GM19468 (cell line): Measurements from ENCODE around the gene LONP2.
"Not testable (repeated sequence)": the region's sequence is repeated elsewhere in the genome, so short reads cannot be mapped to it uniquely, and the experiment has no call there.

Experiments
- ATAC-seq: cut with Tn5 transposase; IDR thresholded peaks from one replicate; pipeline ENCODE4 v1.9.1; 2021; ENCODE audit warnings: mild to moderate bottlenecking, moderate library complexity, moderate number of reproducible peaks; ENCODE audit not compliant: unreplicated experiment; ENCODE audit errors: extremely low read depth

LONP2 gene

GRCh38 chr16:48330189-48330840 is 86.2 kb downstream of the LONP2 start:
- no peak for ATAC-seq

DNA sequence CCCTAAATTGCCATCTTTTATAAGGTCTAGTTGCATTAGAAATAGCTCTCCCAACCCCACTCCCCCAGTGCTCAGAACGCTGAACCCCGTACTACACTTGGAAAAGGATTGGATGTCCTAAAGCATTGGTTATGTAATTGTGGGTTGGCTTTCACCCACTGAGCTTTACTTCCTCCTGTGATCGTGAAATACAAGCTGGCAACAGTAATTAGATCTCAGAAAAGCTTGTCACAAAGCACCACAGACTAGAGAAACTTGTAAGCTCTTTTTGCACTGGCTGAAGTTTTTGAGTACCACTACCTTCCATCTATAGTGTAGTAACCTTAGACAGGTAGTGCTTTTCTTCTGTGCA is 86.7 kb downstream of the LONP2 start:
- no peak for ATAC-seq

GRCh38 chr16:48332978-48333377 is 88.9 kb downstream of the LONP2 start:
- ATAC-seq: no peak

GRCh38 chr16:48334325-48334724 is 90.2 kb downstream of the LONP2 start:
- no peak for ATAC-seq

GRCh38 chr16:48335961-48336360 is 91.9 kb downstream of the LONP2 start:
- no peak for ATAC-seq

- ATAC-seq: no peak
These were observed 96.0 kb downstream of the LONP2 start for GRCh38 chr16:48340054-48340453.

- ATAC-seq: no peak
These were observed 98.5 kb downstream of the LONP2 start for GRCh38 chr16:48342591-48342990.

GRCh38 chr16:48347191-48347865 is 103.2 kb downstream of the LONP2 start:
- ATAC-seq: no peak

DNA sequence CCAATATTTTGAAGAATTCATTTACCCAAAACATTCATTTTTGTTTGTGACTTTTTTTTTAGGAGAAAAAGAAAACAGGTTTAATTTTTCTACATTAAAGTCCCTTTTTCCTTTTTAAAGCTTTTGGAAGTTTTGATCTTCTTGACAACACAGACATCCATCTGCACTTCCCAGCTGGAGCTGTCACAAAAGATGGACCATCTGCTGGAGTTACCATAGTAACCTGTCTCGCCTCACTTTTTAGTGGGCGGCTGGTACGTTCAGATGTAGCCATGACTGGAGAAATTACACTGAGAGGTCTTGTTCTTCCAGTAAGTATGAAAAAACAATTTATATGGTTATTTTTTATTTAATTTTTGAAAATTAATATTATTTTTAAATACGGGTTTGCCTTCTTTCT is 103.9 kb downstream of the LONP2 start:
- ATAC-seq: no peak

GRCh38 chr16:48350736-48351135 is 106.6 kb downstream of the LONP2 start:
- ATAC-seq: no peak

- ATAC-seq: no peak
These were observed 108.7 kb downstream of the LONP2 start for GRCh38 chr16:48352648-48353390.

DNA sequence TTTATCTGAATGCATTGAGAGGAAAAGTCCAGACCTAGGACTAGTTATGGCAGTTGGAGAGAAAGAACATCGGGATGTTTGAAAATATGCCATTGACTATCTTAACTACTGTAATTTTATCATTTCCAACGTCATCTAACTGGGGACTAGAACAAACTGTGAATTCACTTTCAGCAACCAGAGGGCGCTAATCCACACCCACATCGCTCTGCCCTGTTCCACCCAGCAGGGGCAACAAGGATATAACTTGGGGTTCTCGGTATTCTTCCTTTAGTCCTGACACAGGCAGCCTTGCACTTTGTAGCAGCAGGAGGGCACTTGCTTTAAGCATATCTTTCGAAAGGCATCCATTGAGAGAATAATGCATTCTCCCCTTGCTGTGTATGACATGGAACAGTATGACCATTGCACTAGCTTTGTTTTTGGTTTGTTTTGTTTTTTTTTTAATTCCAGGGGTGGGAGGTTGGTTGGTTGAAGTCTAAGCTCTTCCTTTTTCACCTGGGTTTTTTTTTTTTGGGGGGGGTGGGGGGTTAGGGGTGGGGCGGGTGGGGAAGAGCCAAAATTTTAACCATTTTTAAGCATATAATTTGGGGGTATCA is 109.6 kb downstream of the LONP2 start:
- ATAC-seq: no peak

DNA sequence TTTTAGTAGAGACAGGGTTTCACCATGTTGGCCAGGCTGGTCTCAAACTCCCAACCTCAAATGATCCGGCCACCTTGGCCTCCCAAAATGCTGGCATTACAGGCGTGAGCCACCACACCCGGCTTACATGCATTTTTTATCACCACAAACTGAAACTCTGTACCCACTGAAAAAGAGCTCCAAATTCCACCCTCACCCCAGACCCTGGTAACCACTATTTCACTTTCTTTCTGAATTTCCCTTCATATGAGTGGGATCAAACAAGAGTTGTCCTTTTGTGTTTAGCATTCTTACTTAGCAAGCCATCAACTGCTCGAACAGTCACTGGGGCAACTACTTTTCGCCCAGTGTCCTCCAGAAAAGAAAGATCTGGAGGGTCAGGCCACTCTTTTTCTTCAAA is 110.3 kb downstream of the LONP2 start:
- not testable (repeated sequence) for ATAC-seq

GRCh38 chr16:48354877-48355855 is 111.1 kb downstream of the LONP2 start:
- no peak for ATAC-seq

GRCh38 chr16:48356633-48357376 is 112.7 kb downstream of the LONP2 start:
- no peak for ATAC-seq

GRCh38 chr16:48358419-48358818 is 114.3 kb downstream of the LONP2 start:
- no peak for ATAC-seq

DNA sequence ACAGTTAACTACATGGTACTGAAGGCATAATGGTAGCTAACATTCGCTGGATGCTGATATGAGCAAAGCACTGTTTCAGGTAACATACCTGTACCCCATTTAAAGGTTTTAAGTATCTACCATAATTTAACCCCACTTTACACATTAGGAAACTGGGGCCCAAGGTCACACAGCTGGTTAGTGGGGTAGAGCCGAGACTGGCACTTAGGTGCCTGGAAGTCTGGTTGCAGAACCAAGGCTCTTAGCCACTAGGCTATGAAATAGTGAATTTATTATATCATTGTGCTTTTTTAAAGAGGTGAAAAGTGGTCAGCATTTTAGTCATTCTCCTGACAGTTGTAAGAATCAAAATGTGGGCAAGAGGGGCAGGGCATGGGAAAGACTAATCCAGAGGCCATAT is 115.9 kb downstream of the LONP2 start:
- ATAC-seq: no peak

DNA sequence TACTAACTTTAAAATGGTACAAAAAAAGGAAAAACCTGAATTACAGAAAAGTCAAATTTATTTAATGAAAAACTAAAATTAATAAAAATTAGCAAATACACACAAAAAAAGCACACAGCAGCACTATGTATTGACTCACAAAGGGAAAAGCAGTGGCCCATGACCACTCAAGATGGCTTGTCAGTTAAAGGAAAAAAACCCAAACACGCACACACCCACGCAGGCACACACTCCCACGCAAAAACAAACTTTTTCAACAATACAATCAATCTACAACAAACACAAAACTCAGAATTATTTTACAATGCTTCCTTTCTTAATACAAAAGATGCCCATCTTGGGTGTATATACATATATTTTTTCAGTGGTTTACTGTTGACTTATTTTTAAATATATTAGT is 116.9 kb downstream of the LONP2 start:
- no peak for ATAC-seq

GRCh38 chr16:48361540-48362144 is 117.5 kb downstream of the LONP2 start:
- ATAC-seq: no peak
